ENCODE results near the gene TBCK. TPM values are rescaled to one million over a fixed set of nuclear protein-coding genes. Genes with fewer than 3 reads are reported as not detected.

Gene TBCK
- total RNA-seq, 4 donors from 2014 or later, result 25.3 to 40.0 (median 37.2) TPM

GRCh38 chr4:106041294-106042002, 274.6 kb downstream of the TBCK start:
- no peak for TF ChIP-seq CTCF (IDR thresholded peaks at IDR 0.05)

GRCh38 chr4:106039796-106040195, 276.2 kb downstream of the TBCK start:
- DNase-seq (ENCODE audit: low spot score) (no peak), ATAC-seq (ENCODE audit: low FRiP score) (no peak)
- TF ChIP-seq CTCF (IDR thresholded peaks at IDR 0.05), result no peak

More at GRCh38 chr4:106041294-106042002, 274.6 kb downstream of the TBCK start:
- ATAC-seq (ENCODE audit: low FRiP score) (no peak), DNase-seq (ENCODE audit: low spot score) (no peak)

DNA sequence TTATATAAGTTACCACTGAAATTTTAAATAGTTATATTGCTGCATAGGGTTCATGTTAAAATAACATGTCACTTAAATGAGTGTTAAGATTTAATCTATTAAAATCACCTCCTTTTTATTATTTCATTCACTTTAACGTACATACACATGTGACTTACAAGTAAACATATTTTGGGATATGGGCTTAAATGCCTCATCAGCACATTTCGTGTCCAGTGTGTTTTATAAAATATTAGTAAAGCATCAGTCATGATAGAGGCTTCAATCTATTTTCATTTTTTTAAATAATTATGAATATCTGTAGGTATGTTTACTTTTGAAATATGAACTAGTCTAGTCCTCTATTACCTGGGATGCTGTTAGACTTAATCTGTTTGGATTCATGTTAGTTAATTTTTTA, 277.1 kb downstream of the TBCK start:
- ATAC-seq (ENCODE audit: low FRiP score), result no peak
- TF ChIP-seq CTCF (IDR thresholded peaks at IDR 0.05), result no peak

DNA sequence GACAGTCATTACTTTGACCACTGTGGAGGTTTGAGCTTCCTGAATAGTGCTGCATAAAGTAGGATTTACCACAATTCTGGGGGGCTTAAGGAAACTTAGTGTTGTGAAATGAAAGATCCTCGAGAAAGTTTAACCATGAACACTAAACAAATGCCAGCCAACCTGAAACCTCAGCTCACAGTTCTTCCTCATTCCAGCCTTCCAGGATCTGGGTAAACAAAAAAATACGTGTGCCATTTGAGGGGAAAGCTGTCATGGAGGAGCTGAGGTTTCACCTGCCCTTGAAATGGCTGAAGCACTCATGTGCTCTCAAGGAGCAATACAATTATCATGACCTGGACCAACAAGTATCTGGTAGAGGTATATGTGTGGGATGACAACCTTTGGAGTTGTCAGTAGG, 278.0 kb downstream of the TBCK start:
- DNase-seq (ENCODE audit: low spot score), result no peak
- TF ChIP-seq CTCF (IDR thresholded peaks at IDR 0.05), result no peak
- ATAC-seq (ENCODE audit: low FRiP score), result no peak

More for the DNA sequence above, 277.1 kb downstream of the TBCK start:
- DNase-seq (ENCODE audit: low spot score), result no peak

DNA sequence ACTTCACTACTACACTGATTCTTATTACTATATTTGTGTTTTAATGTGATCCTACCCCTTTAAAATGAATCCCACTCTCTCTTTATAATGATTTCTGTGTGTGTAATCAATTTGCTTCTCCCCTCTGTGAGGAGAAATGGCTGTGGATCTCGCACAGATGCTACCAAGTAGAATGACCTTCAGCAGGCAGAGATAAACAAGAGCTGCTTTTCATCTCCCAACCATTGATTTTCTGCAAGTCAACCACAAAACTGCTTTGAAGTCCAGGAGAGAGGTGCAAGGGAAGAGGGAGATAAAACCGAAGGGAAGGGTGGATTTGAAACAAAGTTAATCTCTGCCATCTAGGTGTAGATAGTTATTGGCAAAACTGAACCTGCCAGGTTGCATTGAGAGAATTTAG, 279.2 kb downstream of the TBCK start:
- DNase-seq (ENCODE audit: low spot score), result no peak
- no peak for TF ChIP-seq CTCF (IDR thresholded peaks at IDR 0.05)
- no peak for ATAC-seq (ENCODE audit: low FRiP score)

GRCh38 chr4:106036334-106036733, 279.7 kb downstream of the TBCK start:
- ATAC-seq (ENCODE audit: low FRiP score) (no peak), DNase-seq (ENCODE audit: low spot score) (no peak)
- no peak for TF ChIP-seq CTCF (IDR thresholded peaks at IDR 0.05)

DNA sequence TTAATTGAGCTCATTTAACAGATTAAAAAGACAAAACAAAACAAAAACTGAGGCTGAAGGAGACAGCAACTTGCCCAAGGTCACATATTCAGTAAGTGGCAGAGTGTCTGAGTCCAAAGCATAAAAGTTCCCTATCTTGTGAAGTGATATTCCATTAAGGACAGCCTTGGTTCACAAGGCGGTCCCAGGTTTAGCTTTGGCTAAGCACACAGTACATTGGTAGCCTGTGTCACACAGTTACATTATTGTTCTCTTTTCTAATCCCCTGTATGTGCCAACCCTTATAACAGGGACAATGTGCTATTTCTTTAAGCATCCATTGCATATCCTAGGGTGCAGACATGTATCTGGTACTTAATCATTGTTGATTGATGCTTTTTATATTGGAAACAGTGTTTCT, 280.8 kb downstream of the TBCK start:
- TF ChIP-seq CTCF (IDR thresholded peaks at IDR 0.05), result no peak
- no peak for ATAC-seq (ENCODE audit: low FRiP score)
- DNase-seq (ENCODE audit: low spot score), result no peak
